ENCODE results near the gene HNRNPUL1. TPM values are rescaled to one million over a fixed set of nuclear protein-coding genes. Genes with fewer than 3 reads are reported as not detected.

The HNRNPUL1 gene
- total RNA-seq, 1 experiment from 2014 or later: 158 TPM

DNA sequence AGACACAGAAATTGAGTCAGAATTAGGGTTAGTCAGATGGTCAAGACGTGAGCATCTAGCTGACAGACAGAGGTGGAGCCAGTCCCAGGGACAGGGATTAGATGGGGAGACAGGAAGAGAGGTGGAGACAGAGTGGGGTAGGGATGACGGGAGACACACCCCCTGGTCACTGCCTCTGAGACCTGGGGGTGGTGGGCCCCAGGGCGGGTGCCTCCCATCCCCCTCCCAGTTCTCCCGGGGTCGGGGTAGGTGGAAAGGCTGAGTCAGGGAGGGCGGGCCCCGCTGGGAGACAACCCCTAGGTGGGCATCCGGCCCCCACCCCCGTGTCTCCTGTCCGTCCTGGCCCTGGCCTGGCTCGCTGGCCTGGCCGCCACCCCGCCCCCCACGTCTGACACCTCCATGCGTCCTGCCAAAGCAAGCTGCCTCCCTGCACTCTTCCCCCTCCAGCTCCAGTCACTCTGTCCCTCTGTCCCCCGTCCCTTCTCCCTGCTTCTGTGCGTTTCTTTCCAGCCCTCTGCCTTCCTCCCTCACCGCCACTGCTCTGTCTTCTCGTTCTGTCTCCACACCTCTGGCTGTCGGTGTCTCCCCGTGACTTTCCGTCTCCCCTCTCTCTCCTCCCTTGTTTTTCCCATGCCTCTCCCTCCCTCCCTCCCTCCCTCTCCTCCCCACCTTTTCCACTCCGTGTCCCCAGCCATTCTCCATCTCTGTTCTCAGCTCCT is 60.9 kb downstream of the HNRNPUL1 start:
- H3K4me2 ChIP-seq (ENCODE audit: low read length): peak overlapping the region; percentile 64
- ATAC-seq (peak; percentile 31), DNase-seq (peak; percentile 55)
- intact Hi-C loops (cut with micrococcal nuclease): no loop called here
- TF ChIP-seq EZH2phosphoT487 (IDR thresholded peaks at IDR 0.05; ENCODE audit: borderline replicate concordance, low read length): no peak
- TF ChIP-seq EZH2 (IDR thresholded peaks at IDR 0.05; ENCODE audit: low read length, unreplicated experiment): no peak
- TF ChIP-seq, protein P1, sequence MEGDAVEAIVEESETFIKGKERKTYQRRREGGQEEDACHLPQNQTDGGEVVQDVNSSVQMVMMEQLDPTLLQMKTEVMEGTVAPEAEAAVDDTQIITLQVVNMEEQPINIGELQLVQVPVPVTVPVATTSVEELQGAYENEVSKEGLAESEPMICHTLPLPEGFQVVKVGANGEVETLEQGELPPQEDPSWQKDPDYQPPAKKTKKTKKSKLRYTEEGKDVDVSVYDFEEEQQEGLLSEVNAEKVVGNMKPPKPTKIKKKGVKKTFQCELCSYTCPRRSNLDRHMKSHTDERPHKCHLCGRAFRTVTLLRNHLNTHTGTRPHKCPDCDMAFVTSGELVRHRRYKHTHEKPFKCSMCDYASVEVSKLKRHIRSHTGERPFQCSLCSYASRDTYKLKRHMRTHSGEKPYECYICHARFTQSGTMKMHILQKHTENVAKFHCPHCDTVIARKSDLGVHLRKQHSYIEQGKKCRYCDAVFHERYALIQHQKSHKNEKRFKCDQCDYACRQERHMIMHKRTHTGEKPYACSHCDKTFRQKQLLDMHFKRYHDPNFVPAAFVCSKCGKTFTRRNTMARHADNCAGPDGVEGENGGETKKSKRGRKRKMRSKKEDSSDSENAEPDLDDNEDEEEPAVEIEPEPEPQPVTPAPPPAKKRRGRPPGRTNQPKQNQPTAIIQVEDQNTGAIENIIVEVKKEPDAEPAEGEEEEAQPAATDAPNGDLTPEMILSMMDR (conservative IDR thresholded peaks at IDR 0.05; ENCODE audit: low read depth, low read length): no peak
- no TSS peak for BruUV-seq (replicated peaks)
- H3K79me2 ChIP-seq (ENCODE audit: low read length): peaks cover 6% of the 10 kb centered on the region
- H3K27ac ChIP-seq (ENCODE audit: low read length): peak overlapping the region; percentile 97
- peak overlapping the region; percentile 79 for H3K9ac ChIP-seq (ENCODE audit: low read length)
- ChIA-PET CTCF (interaction anchor here (0.6 kb wide), 2 partner anchors 30 to 74 kb away, joined by 7 to 14 read pairs; no protein-coding TSS in a partner anchor), POLR2A (ENCODE audit: unreplicated experiment) (interaction anchor here (0.6 to 0.7 kb wide), 2 partner anchors 334 to 892 kb away, joined by 9 to 17 read pairs; partner anchors contain the start of gene CYP2B6)
- H3K4me1 ChIP-seq (ENCODE audit: insufficient read depth, low read length): peaks cover 73% of the 10 kb centered on the region
- H3K36me3 ChIP-seq (ENCODE audit: low read depth, low read length): no peaks in the 10 kb centered on the region
- no peaks in the 10 kb centered on the region for H3K9me3 ChIP-seq (ENCODE audit: low read length)
- H3K9me2 ChIP-seq (replicated peaks; ENCODE audit: low read length): no peaks in the 10 kb centered on the region
- no peaks in the 10 kb centered on the region for H3K27me3 ChIP-seq (ENCODE audit: low read length)
- H3F3A ChIP-seq (ENCODE audit: low read length, unreplicated experiment): peaks cover 7% of the 10 kb centered on the region
- H4K20me1 ChIP-seq (ENCODE audit: low read length): no peaks in the 10 kb centered on the region
- no peak overlapping the region for H3K4me3 ChIP-seq (ENCODE audit: low read length)
- no peak overlapping the region for H2AFZ ChIP-seq (ENCODE audit: low read length)

- Histone ChIP-seq H3K9me2 (replicated peaks; ENCODE audit: low read length) (no peaks in the 10 kb centered on the region), H3K27ac (ENCODE audit: low read length) (peak overlapping the region; percentile 97), H3K9ac (ENCODE audit: low read length) (peak overlapping the region; percentile 70), H4K20me1 (ENCODE audit: low read length) (no peaks in the 10 kb centered on the region), H3K9me3 (ENCODE audit: low read length) (no peaks in the 10 kb centered on the region), H2AFZ (ENCODE audit: low read length) (no peak overlapping the region), H3K27me3 (ENCODE audit: low read length) (no peaks in the 10 kb centered on the region), H3F3A (ENCODE audit: low read length, unreplicated experiment) (peaks cover 7% of the 10 kb centered on the region), H3K4me1 (ENCODE audit: insufficient read depth, low read length) (peaks cover 73% of the 10 kb centered on the region), H3K79me2 (ENCODE audit: low read length) (peaks cover 6% of the 10 kb centered on the region), H3K4me3 (ENCODE audit: low read length) (peak overlapping the region; percentile 34; the same call in 1 of the 2 replicates), H3K36me3 (ENCODE audit: low read depth, low read length) (no peaks in the 10 kb centered on the region), H3K4me2 (ENCODE audit: low read length) (peak overlapping the region; percentile 64)
- POLR2A ChIA-PET (ENCODE audit: unreplicated experiment): interaction anchor here (0.6 to 0.7 kb wide), 2 partner anchors 335 to 891 kb away, joined by 9 to 17 read pairs; partner anchors contain the start of gene CYP2B6
- TF ChIP-seq EZH2phosphoT487 (IDR thresholded peaks at IDR 0.05; ENCODE audit: borderline replicate concordance, low read length) (no peak), EZH2 (IDR thresholded peaks at IDR 0.05; ENCODE audit: low read length, unreplicated experiment) (no peak)
- TF ChIP-seq, protein P1 (conservative IDR thresholded peaks at IDR 0.05; ENCODE audit: low read depth, low read length): no peak
- ATAC-seq (no peak), DNase-seq (no peak)
- CTCF ChIA-PET: interaction anchor here (0.6 kb wide), 2 partner anchors 30 to 73 kb away, joined by 7 to 14 read pairs; no protein-coding TSS in a partner anchor
- intact Hi-C loops (cut with micrococcal nuclease): no loop called here
- no TSS peak for BruUV-seq (replicated peaks)
Measured at GRCh38 chr19:41325640-41325946, 61.4 kb downstream of the HNRNPUL1 start.
